GM19025 (cell line): ENCODE data around the gene LCNL1.

Experiments
- ATAC-seq: cut with Tn5 transposase; IDR thresholded peaks from one replicate; pipeline ENCODE4 v1.9.1; 2021; ENCODE audit warnings: mild to moderate bottlenecking, low read depth, moderate library complexity; ENCODE audit not compliant: unreplicated experiment

The LCNL1 gene

DNA sequence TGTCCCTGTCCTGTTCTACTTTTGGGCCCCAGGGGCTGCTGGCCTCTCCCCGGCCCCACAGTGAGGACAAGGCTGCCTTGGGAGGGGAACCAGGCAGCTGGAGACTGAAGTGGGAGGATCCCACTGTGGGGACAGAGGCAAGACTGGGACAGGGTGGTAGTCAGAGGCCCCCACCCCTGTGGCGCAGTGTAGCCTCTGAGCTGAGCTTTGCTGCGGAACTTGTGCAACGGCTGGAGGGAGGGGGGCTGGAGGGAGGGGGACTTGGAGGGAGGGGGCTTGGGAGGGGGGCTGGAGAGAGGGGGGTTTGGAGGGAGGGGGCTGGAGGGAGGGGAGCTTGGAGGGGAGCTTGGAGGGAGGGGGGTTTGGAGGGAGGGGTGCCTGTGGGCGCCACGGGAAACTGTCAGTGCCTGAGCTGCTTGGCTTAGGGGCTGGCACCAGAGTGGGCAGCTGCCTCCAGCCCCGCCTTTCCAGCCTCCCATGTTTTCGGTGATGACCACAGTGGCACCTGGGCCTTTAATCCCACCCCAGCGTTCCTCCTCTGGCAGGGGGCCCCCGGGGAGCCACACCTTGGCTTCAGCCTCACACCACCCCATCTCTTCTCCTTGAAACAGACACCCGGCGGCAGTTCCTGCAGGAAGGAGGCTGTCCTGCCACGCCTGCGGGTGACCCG, 51.4 kb downstream of the LCNL1 start:
- no peak for ATAC-seq

DNA sequence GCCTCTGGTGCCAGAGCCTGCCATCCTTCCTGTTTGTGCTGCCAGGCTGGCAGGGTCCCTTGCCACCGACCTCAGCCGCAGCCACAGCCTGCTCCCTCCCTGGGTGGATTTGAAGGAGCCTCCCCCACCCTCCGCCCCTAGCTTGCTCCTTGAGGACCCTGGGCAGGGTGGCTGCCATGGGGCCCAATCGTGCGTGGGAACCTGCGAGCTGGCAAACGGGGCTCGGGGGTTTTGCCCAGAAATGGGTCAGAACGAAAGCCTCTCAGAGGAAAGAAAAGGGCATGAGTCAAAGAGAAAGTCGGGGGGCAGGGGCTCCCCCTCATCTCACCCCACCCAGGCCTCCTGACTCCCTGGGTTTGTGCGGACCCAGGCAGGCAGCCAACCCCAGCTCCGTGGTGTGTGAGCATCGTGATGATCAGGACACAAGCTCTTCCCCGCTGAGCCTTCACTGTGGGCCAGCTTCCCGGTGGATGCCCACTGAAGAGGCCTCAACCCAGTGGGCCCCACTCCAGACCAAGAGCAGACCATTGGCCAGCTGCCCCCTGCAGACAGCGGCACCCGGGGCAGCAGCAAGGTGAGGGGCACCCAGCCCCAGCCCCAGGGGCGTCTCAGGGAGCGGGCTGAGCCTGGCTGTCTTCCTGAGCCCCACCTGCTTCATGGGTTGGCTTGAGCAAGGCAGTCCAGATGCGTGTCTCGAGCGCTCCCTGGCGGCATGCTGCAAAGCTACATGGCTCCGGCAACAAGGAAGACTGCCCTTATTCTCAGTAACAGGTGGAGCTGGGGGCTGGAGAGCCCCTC, 52.1 kb downstream of the LCNL1 start:
- no peak for ATAC-seq
